Liver (tissue), 3 donors: ENCODE data around the gene GSK3B.

Experiments used
- CTCF ChIP-seq: fragments of 150-350 bp; IDR thresholded peaks from 2 replicates; pipeline ENCODE4 v1.5.1; 2017; ENCODE audit warnings: improper control_type of control experiment, low read depth, low read length; ENCODE audit not compliant: missing input control
- HNF4A ChIP-seq, 2 donors: conservative IDR thresholded peaks; 2 replicates each; pipeline ENCODE4 v1.6.1; 2016; ENCODE audit warnings: antibody characterized with exemption in 2 of 2, mild to moderate bottlenecking in 2 of 2
- MAX ChIP-seq: IDR thresholded peaks from 2 replicates; pipeline ENCODE4 v1.6.1; 2016; ENCODE audit warnings: antibody characterized with exemption
- RAD21 ChIP-seq, 2 donors: IDR thresholded peaks; 2 replicates each; pipeline ENCODE4 v1.6.1; 2016; ENCODE audit warnings: antibody characterized with exemption in 2 of 2, mild to moderate bottlenecking in 2 of 2
- REST ChIP-seq: IDR thresholded peaks from 2 replicates; pipeline ENCODE4 v1.6.1; 2016; ENCODE audit warnings: antibody characterized with exemption, mild to moderate bottlenecking
- SP1 ChIP-seq: IDR thresholded peaks from 2 replicates; pipeline ENCODE4 v1.6.1; 2018; ENCODE audit warnings: antibody characterized with exemption, mild to moderate bottlenecking
- TAF1 ChIP-seq: conservative IDR thresholded peaks from 2 replicates; pipeline ENCODE4 v1.6.1; 2016; ENCODE audit warnings: antibody characterized with exemption, mild to moderate bottlenecking
- YY1 ChIP-seq: IDR thresholded peaks from 2 replicates; pipeline ENCODE4 v1.6.1; 2016; ENCODE audit warnings: antibody characterized with exemption, mild to moderate bottlenecking
- donor health status: healthy.
- donor health status: healthy.

- TF ChIP-seq CTCF (no peak), HNF4A (conservative IDR thresholded peaks at IDR 0.05) (no peak), YY1 (no peak), REST (no peak), RAD21 (IDR thresholded peaks at IDR 0.05) (no peak), MAX (no peak), SP1 (no peak), TAF1 (no peak)
Measured at GRCh38 chr3:119831941-119832371, 262.3 kb downstream of the GSK3B start.
